A673 (cell line): ENCODE measurements around the gene SMARCA4. TPM values are rescaled to one million over a fixed set of nuclear protein-coding genes. Genes with fewer than 3 reads are reported as not detected.
"Not testable (repeated sequence)": the region's sequence is repeated elsewhere in the genome, so short reads cannot be mapped to it uniquely, and the experiment has no call there.

Experiments used
- BruUV-seq: library from RNA; stranded (reverse); fragments of 400-500 nt; replicated peaks from 2 replicates; lab custom pipeline; 2021; lab: Mats Ljungman, UMichigan
- CTCF ChIA-PET: fragments of 300-600 bp; sonication (Branson Sonifier 250); formaldehyde crosslinking; loops from one replicate; lab custom pipeline; 2022; ENCODE audit warnings: antibody characterized with exemption; lab: Charles Lee
- POLR2A ChIA-PET: fragments of 300-600 bp; sonication (Branson Sonifier 250); formaldehyde crosslinking; loops from one replicate; lab custom pipeline; 2022; ENCODE audit warnings: antibody characterized with exemption; ENCODE audit not compliant: low non-redundant PET; lab: Charles Lee
- DNase-seq: peaks from one replicate; pipeline ENCODE4 v3.0.0-alpha.2; 2015; ENCODE audit warnings: low spot score
- H3K27ac ChIP-seq: fragments of 200-600 bp; sonication (generic); 2 replicates; pipeline ENCODE4 v1.5.1; 2016; ENCODE audit warnings: mixed run types, low read depth, mild to moderate bottlenecking, mixed read lengths, antibody characterized with exemption, low read length; ENCODE audit not compliant: poor library complexity, severe bottlenecking
- H3K27me3 ChIP-seq: fragments of 200-600 bp; sonication (generic); replicated peaks from 2 replicates; pipeline ENCODE4 v1.6.1; 2017; ENCODE audit warnings: mixed run types, low read depth, mild to moderate bottlenecking, mixed read lengths, antibody characterized with exemption, low read length; ENCODE audit not compliant: insufficient read depth, poor library complexity
- H3K36me3 ChIP-seq: fragments of 200-600 bp; sonication (generic); 2 replicates; pipeline ENCODE4 v1.6.1; 2016; ENCODE audit warnings: mixed run types, mild to moderate bottlenecking, mixed read lengths, antibody characterized with exemption, low read length; ENCODE audit not compliant: insufficient read depth, poor library complexity, severe bottlenecking
- H3K4me1 ChIP-seq: fragments of 200-600 bp; sonication (generic); 2 replicates; pipeline ENCODE4 v1.6.1; 2017; ENCODE audit warnings: mixed run types, mild to moderate bottlenecking, mixed read lengths, antibody characterized with exemption, low read length; ENCODE audit not compliant: insufficient read depth, poor library complexity, severe bottlenecking
- H3K4me3 ChIP-seq: fragments of 200-600 bp; sonication (generic); 2 replicates; pipeline ENCODE4 v1.5.1; 2016; ENCODE audit warnings: low read depth, mixed run types, mild to moderate bottlenecking, mixed read lengths, low read length; ENCODE audit not compliant: poor library complexity, severe bottlenecking
- H3K9me3 ChIP-seq: fragments of 200-600 bp; sonication (generic); 2 replicates; pipeline ENCODE4 v1.6.1; 2016; ENCODE audit warnings: mixed run types, low read depth, mild to moderate bottlenecking, mixed read lengths, antibody characterized with exemption, low read length; ENCODE audit not compliant: poor library complexity, severe bottlenecking
- CTCF ChIP-seq: fragments of 300-800, 200-600 bp; sonication (generic); conservative IDR thresholded peaks from 2 replicates; pipeline ENCODE4 v1.5.1; 2017; ENCODE audit warnings: low read depth, mild to moderate bottlenecking, antibody characterized with exemption, low read length, moderate library complexity, mixed read lengths
- EZH2 ChIP-seq: fragments of 200-600 bp; sonication (generic); IDR thresholded peaks from 2 replicates; pipeline ENCODE4 v1.6.1; 2017; ENCODE audit warnings: borderline replicate concordance, low read depth, mild to moderate bottlenecking, mixed read lengths, antibody characterized with exemption, low read length; ENCODE audit not compliant: poor library complexity, severe bottlenecking
- intact Hi-C: fragments of 100-400 bp; cut with micrococcal nuclease; formaldehyde crosslinking; loops from one replicate; pipeline ENCODE4 v1.10.0; 2022; ENCODE audit not compliant: unreplicated experiment
- total RNA-seq: library from RNA; stranded (reverse); gene quantifications from 2 replicates; pipeline ENCODE4 v1.2.3, GENCODE V29; 2021

The SMARCA4 gene
- total RNA-seq, 1 experiment from 2014 or later = 307 TPM

GRCh38 chr19:10988921-10989320, 28.1 kb downstream of the SMARCA4 start:
- ChIA-PET CTCF (no interaction called here), POLR2A (no interaction called here)
- H3K27me3 ChIP-seq = no peaks in the 10 kb centered on the region
- H3K27ac ChIP-seq = no peak overlapping the region
- H3K4me1 ChIP-seq = no peaks in the 10 kb centered on the region
- H3K36me3 ChIP-seq = peaks cover 68% of the 10 kb centered on the region
- intact Hi-C loops = no loop called here
- H3K9me3 ChIP-seq = no peaks in the 10 kb centered on the region
- no TSS peak for BruUV-seq
- TF ChIP-seq EZH2 (no peak), CTCF (no peak)
- DNase-seq = no peak
- H3K4me3 ChIP-seq = no peak overlapping the region

- Histone ChIP-seq H3K9me3 (no peaks in the 10 kb centered on the region), H3K27me3 (no peaks in the 10 kb centered on the region), H3K4me3 (no peak overlapping the region), H3K27ac (no peak overlapping the region), H3K4me1 (no peaks in the 10 kb centered on the region), H3K36me3 (peaks cover 72% of the 10 kb centered on the region)
- intact Hi-C loops = no loop called here
- TF ChIP-seq EZH2 (no peak), CTCF (no peak)
- DNase-seq = no peak
- CTCF ChIA-PET = interaction anchor here (0.9 kb wide), 1 partner anchor 54 kb away, joined by 4 read pairs; no protein-coding TSS in a partner anchor
- BruUV-seq = no TSS peak
- POLR2A ChIA-PET = no interaction called here
These were observed 30.2 kb downstream of the SMARCA4 start for GRCh38 chr19:10991076-10991475.

- intact Hi-C loops = no loop called here
- POLR2A ChIA-PET = no interaction called here
These were observed 30.8 kb downstream of the SMARCA4 start for GRCh38 chr19:10991521-10992081.

GRCh38 chr19:10992174-10992573, 31.3 kb downstream of the SMARCA4 start:
- peaks cover 70% of the 10 kb centered on the region for H3K36me3 ChIP-seq
- H3K4me3 ChIP-seq, DNase-seq, H3K27ac ChIP-seq, H3K9me3 ChIP-seq, POLR2A ChIA-PET, BruUV-seq, intact Hi-C loops, H3K27me3 ChIP-seq, H3K4me1 ChIP-seq: not testable (repeated sequence)
- CTCF ChIA-PET = interaction anchor here (0.9 kb wide), 1 partner anchor 56 kb away, joined by 4 read pairs; no protein-coding TSS in a partner anchor

More at GRCh38 chr19:10991521-10992081, 30.8 kb downstream of the SMARCA4 start:
- Histone ChIP-seq H3K36me3 (peaks cover 72% of the 10 kb centered on the region), H3K9me3 (no peaks in the 10 kb centered on the region), H3K4me3 (no peak overlapping the region), H3K4me1 (no peaks in the 10 kb centered on the region), H3K27me3 (no peaks in the 10 kb centered on the region), H3K27ac (no peak overlapping the region)
- no TSS peak for BruUV-seq
- CTCF ChIA-PET = interaction anchor here (0.9 kb wide), 1 partner anchor 55 kb away, joined by 4 read pairs; no protein-coding TSS in a partner anchor
- no peak for DNase-seq
- TF ChIP-seq CTCF (no peak), EZH2 (no peak)
